Measurements from ENCODE around the gene PPP1R3F.
A peak's percentile ranks its signal among the peaks of the same experiment; 100 is the strongest.
"Not testable (repeated sequence)": the region's sequence is repeated elsewhere in the genome, so short reads cannot be mapped to it uniquely, and the experiment has no call there.

The PPP1R3F gene

GRCh38 chrX:49276207-49276606 lies 6.6 kb downstream of the PPP1R3F start:
- DNase-seq = no peak

GRCh38 chrX:49276671-49277534 lies 7.3 kb downstream of the PPP1R3F start:
- peak; percentile 56 for DNase-seq

- no peak for DNase-seq
Measured at GRCh38 chrX:49277535-49277830, 7.9 kb downstream of the PPP1R3F start.

- no peak for DNase-seq
Measured at GRCh38 chrX:49278081-49278480, 8.5 kb downstream of the PPP1R3F start.

- no peak for DNase-seq
Measured at GRCh38 chrX:49282647-49283011, 13.0 kb downstream of the PPP1R3F start.

DNA sequence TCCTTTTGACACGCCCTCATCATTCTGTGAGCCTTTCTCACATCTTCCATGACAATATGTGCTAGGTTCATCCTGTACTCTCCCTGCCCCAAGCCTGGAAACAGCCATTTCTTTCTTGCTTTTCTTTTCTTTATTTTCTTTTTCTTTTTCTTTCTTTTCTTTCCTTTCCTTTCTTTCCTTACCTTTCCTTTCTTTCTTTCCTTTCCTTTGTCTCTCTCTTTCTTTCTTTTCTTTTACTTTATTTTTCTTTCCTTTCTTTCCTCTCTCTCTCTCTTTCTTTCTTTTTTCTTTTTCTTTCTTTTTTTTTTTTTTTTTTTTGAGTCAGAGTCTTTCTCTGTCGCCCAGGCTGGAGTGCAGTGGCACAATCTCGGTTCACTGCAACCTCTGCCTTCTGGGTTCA lies 14.6 kb downstream of the PPP1R3F start:
- no peak for DNase-seq

- no peak for DNase-seq
Measured at GRCh38 chrX:49286136-49286535, 16.5 kb downstream of the PPP1R3F start.

DNA sequence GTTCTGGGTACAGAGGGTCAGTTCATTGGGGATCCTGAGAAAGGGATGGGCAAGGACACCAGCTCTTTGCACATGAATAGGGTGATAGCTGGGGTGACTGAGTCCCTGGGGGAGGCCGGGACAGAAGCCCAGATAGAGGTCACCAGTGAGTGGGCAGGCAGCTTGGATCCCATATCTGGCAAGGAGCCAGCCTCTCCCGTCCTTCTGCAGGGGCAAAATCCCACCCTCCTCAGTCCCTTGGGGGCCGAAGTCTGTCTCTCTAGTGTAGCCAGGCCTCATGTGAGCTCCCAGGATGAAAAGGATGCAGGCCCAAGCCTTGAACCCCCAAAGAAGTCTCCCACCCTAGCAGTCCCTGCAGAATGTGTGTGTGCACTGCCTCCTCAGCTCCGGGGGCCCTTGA lies 17.0 kb downstream of the PPP1R3F start:
- DNase-seq = no peak

DNA sequence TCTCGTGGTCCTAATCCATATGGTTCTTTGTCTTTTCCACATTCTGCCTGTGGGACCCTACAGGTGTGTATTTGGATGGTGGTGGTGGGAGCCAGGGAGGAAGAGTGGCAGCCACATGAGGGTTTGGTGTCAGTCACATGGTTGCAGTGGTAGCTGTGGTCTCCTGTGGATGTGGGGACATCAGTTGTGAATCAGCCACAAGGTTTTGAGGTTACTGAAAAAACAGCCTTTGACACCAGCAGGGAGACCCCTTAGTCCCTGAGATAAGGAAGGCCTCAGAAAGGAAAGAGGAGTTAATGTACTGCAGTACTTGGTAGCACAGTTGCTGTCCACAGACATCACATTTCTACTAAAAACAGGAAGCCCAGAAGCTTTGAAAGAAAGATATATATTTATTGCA lies 18.1 kb downstream of the PPP1R3F start:
- no peak for DNase-seq

DNA sequence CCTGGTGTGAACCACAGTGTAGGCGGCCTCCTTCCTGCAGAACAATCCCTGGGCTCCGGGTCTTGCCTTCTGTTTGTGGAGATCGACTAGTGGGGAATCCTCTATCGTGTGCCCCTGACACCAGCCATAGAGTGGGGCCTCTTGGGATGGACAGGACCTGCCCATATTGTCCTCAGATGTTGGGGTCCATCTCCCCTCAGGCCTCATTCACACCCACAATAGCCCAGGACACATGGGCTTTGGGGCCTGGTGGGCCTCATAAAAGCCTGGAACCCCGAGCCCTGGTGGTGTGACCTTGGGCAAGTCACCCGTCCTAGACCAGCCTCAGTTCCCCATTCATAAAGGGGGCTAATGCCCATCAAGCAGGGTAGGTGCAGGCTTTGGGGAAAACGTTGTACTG lies 20.6 kb downstream of the PPP1R3F start:
- no peak for DNase-seq

- peak; percentile 87 for DNase-seq
Measured at GRCh38 chrX:49291615-49292337, 22.2 kb downstream of the PPP1R3F start.

DNA sequence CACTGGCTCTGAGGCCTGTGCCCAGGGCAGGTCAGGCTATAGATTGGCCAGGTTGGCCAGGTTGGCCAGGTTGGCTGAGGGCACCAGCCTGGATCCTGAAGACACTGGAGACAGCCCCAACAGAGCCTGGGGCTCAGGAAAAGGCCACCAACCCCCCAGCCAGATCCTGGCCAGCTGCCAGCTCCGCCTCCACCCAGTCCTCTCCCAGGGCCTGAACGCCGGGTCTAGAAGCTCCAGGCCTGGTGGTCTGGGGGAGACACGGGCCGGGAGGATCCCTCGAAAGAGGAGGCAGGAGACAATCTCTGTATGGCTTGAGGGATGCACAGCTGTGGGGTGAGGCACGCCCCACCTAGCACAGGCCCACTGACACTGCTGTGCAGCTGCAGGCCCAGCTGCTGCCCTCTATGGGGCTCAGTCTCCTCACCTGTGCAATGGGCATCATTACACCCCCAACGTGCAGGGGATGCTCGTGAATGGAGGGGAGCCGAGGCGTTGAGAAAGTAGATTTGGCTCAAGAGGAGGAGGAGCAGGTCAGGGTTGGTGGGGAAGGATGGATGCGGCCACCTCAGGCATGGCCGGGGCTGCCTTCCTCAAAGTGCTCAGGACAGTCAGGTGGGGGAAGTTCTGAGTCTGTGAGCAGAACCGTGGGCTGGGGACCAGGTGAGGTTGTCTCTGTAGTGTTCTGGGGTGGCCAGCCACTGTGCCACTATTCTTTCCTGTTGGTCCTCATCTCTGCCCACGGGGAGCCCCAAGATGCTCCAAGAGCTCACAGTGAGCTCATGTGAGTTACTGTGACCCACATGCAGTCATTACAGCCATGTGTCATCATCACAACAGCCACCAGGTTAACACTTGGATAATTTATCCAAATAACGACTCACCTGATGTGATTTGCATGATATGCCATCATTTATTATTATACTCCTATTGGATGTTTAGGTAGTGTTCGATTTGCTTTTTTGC lies 23.1 kb downstream of the PPP1R3F start:
- no peak for DNase-seq

DNA sequence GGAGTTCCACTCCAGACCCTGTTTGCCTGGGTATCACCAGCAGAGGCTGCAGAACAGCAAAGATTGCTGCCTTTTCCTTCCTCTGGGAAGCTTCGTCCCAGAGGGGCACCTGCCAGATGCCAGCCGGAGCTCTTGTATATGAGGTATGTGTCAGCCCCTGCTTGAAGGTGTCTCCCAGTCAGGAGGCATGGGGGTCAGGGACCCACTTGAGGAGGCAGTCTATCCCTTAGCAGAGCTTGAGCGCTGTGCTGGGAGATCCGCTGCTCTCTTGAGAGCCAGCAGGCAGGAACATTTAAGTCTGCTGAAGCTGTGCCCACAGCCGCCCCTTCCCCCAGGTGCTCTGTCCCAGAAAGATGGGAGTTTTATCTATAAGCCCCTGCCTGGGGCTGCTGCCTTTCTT lies 29.7 kb downstream of the PPP1R3F start:
- not testable (repeated sequence) for DNase-seq

DNA sequence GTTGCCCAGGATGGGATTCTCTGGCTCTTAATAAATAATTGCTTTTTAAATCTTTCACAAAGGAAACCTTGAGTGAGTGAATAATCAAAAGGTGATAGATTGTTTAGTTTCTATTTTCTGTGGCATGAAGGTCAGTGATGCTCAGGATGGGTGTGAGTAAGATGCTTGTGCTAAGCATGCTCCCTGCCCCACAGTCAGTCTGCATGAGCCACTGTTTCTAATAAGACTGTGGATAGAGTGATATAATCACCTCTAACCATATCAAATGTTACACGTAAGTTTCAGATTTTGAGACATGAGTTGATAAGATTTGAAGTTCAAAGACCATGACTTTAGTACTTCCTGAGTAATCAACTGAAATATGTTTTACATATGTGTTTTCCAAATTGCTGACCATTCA lies 31.1 kb downstream of the PPP1R3F start:
- no peak for DNase-seq

DNA sequence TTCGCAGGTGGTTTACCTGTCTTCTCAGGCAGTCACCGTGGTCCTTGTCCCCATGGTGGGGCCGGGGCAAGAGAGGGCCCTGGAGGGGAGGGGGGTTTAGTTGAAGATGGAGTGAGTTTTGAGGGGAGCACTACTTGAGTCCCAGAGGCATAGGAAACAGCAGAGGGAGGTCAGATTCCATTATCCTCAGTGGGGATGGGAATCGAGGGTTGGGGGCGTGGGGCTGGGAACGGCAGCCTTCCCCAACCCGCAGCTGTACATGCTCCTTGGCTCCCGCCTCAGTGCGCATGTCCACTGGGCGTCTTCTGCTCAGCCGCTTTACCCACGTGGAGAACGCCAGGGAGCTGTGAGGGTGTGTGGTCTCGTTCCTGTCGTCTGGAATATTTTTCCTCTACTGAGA lies 33.8 kb downstream of the PPP1R3F start, which contains the start of gene GAGE10:
TSS of gene GAGE10 (plus strand) at position 301 of the 400 bp plus-strand sequence. CDS start 1,214 bp downstream, outside the sequence.
- no peak for DNase-seq

DNA sequence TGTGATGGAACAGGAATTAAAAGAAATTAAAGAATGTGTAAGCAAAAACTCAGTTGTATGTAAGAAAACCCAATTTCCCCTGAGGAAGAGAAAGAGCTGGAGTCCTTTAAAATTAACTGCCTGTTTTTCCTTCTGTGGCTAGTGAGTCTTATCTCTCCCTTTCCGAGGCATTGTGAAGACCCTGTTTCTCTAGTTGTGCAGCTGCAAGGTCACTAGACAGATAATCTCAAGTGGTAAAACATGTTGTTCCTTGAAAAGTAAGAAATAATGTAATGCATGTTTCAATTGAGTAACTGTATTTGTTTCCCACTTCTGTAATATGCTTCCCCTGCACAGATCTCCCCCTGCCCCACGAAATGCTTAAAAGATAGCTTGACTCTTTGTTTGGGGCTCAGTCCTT lies 38.2 kb downstream of the PPP1R3F start:
- not testable (repeated sequence) for DNase-seq

GRCh38 chrX:49308604-49309269 lies 39.1 kb downstream of the PPP1R3F start:
- DNase-seq = no peak

- DNase-seq = no peak
Measured at GRCh38 chrX:49309401-49309981, 39.9 kb downstream of the PPP1R3F start.

GRCh38 chrX:49310371-49310770 lies 40.8 kb downstream of the PPP1R3F start:
- no peak for DNase-seq

DNA sequence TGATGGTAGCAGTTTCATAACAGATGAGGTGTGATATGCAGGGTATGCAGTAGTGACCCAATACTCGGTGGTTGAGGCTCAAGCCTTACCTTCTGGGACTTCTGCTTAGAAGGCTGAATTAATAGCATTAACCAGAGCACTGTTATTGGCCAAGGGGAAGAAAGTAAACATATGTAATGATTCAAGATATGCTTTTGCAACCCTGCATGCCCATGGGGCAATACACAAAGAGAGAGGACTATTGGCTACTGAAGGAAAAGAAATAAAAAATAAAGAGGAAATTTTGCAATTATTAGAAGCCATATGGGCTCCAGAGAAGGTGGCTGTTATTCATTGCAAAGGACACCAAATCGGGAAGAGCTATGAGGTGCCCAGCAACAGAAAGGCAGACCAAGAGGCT lies 42.6 kb downstream of the PPP1R3F start:
- DNase-seq = no peak

DNA sequence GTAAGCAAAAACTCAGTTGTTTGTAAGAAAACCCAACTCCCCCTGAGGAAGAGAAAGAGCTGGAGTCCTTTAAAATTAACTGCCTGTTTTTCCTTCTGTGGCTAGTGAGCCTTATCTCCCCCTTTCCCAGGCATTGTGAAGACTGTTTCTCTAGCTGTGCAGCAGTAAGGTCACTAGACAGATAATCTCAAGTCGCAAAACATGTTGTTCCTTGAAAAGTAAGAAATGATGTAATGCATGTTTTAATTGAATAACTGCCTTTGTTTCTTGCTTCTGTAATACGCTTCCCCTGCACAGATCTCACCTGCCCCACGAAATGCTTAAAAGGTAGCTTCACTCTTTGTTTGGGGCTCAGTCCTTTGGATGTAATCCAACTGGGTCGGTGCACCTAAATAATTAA lies 46.5 kb downstream of the PPP1R3F start:
- no peak for DNase-seq

- not testable (repeated sequence) for DNase-seq
Measured at GRCh38 chrX:49321737-49322136, 52.1 kb downstream of the PPP1R3F start, which contains the start of gene GAGE12J. GAGE12J (plus strand) TSS chrX:49322037; CDS start chrX:49323194, 1,157 bp downstream.

Data from stimulated activated CD8-positive, alpha-beta memory T cell treated with anti-CD3 and anti-CD28 coated beads, Interleukin-4, amount 100 ng/mL, for 48 hours (primary cell).